H54 (cell line): ENCODE results near the gene ME3.
"Not testable (repeated sequence)": the region's sequence is repeated elsewhere in the genome, so short reads cannot be mapped to it uniquely, and the experiment has no call there.

Source experiments
- DNase-seq: peaks from one replicate; pipeline ENCODE4 v3.0.0; 2011; ENCODE audit warnings: low spot score, mixed read lengths; ENCODE audit not compliant: insufficient read length
- FAIRE-seq: peaks from 3 replicates; lab custom pipeline; 2011; peaks lifted over from hg19 to GRCh38; lab: Jason Lieb, UNC
- POLR2A ChIP-seq: IDR thresholded peaks from 2 replicates; pipeline ENCODE4 v1.6.1; 2011; ENCODE audit warnings: low read depth, mild to moderate bottlenecking, low read length

The ME3 gene

DNA sequence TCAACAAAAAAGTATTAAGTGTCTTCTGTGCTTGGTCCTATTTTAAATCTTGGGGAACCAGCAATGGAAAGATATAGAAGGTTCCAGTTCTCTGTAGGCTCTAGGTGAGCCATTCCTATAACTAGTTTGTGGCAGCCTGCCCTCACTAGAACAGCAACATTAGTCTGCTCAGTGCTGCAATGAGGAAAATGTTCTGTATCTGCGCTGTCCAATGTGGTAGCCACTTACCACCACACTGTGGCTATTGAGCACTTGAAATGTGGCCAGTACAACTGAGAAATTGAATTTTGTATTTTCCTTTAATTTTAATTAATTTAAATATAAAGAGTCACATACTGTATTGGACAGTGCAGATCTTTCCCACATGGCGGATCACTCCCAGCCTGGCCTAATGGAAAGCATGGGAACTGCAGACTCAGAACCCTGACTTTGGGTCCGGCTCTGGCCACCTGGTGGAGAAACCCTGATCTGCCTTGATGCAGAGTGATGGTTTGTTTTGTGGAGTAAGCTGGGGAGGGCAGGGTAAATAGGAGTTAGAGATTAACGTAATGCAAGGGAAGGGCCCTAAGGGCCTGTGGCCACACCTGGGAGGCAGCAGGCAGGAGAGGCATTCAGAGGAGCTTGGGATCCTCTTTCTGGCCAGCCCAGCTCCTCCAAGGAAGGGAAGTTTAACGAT, 101.0 kb downstream of the ME3 start:
- TF ChIP-seq POLR2A: no peak
- DNase-seq (no peak), FAIRE-seq (no peak)

- DNase-seq: no peak
- no peak for FAIRE-seq
- no peak for TF ChIP-seq POLR2A
Measured at GRCh38 chr11:86570451-86570850, 102.0 kb downstream of the ME3 start.

GRCh38 chr11:86570020-86570419, 102.4 kb downstream of the ME3 start:
- DNase-seq: no peak
- FAIRE-seq: peak; percentile 64
- no peak for TF ChIP-seq POLR2A

DNA sequence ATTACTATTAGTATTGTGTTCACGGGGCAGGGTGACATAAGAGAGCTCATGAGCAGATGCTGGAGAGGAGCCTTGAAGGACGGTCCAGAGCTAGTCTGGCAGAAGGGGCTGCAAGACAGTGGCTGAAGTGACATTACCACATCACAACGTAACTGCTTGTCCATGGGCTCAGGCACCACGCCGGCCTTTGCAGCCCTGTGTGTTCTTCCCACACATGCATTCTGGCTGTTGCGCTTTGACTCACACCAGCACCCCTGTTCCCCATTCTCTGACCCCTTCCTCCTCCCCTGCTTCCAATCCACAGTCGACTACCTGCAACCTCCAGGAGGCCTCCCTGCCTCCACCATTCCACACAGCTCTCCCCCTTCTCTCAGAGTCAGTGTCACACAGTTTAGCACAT, 103.3 kb downstream of the ME3 start:
- no peak for FAIRE-seq
- no peak for DNase-seq

GRCh38 chr11:86565801-86566312, 106.6 kb downstream of the ME3 start:
- TF ChIP-seq POLR2A: no peak
- FAIRE-seq: no peak

More for the DNA sequence above, 103.3 kb downstream of the ME3 start:
- TF ChIP-seq POLR2A: no peak

GRCh38 chr11:86565388-86565787, 107.0 kb downstream of the ME3 start:
- no peak for DNase-seq
- FAIRE-seq: no peak
- TF ChIP-seq POLR2A: no peak

More at GRCh38 chr11:86565801-86566312, 106.6 kb downstream of the ME3 start:
- DNase-seq: no peak

- DNase-seq, FAIRE-seq: not testable (repeated sequence)
Measured at GRCh38 chr11:86562842-86563241, 109.6 kb downstream of the ME3 start.

DNA sequence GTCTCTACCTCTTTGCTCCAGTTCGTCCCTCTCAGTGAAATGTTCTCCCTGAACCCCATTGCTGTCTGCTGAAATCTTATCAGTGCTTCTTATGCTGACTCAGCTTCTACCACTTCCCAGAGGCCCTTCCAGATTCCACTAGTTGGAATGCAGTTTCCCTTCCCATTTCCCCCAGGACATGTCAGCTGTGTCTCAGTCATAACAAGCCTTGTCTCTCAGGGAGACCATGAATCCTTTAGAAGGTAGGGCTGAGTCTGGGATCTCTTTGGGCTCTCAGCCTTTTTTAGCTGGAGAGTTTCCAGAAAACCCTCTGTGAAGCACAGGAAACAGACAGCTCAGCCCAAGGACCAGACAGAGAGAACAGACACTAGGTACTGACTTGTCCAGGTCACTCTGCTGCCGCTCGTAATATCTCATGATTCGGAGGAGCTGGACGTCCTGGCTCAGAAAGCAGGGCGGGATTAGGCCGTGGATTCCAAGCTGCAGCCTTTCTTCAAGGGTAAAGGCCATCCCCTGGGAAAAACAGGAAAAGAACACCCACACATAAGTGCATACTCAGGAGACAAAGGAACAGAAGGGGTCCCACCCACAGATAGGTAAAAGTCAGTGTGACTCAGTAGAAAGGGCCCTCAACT, 113.0 kb downstream of the ME3 start:
- TF ChIP-seq POLR2A: no peak
- DNase-seq: no peak
- no peak for FAIRE-seq

GRCh38 chr11:86558841-86559240, 113.6 kb downstream of the ME3 start:
- no peak for FAIRE-seq
- no peak for DNase-seq

GRCh38 chr11:86558207-86558606, 114.2 kb downstream of the ME3 start:
- TF ChIP-seq POLR2A: no peak
- DNase-seq (no peak), FAIRE-seq (no peak)

More at GRCh38 chr11:86558841-86559240, 113.6 kb downstream of the ME3 start:
- TF ChIP-seq POLR2A: no peak

DNA sequence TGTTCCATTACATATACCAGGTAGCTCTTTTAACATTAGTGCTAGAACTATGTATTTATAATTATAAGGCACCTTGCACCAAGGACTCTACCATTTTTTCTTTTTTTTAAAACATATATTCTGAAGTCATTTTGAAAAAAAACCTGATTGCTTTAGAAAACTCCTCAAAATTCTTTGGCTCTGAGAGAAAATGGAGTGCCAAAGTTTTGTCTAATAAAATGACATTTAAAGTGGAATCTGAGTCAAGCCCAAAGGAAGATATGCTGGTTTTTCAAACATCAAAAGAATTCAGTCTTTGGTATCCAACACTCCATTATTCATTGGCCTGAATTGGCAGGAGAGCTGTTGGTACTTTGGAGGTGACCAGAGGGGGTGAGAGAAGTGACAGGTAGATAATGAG, 116.5 kb downstream of the ME3 start:
- FAIRE-seq (no peak), DNase-seq (no peak)
- no peak for TF ChIP-seq POLR2A

DNA sequence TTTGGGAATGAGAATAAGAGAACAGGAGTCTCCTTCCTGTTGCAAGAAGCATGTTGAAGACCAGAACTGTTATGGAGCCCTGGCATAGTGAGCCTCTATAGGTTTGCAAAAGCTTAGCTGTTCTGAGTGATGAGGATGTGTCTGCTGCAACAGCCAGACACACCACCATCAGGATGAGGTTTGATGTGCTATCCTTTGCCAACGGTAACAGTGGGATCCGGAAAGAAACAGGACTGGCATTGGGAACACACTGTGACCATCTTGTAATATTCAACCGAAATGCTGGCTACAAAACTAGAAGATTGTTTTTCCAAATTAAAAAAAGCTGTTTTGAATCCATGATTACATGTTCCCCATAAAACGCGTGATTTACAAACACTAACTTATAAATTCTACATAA, 117.0 kb downstream of the ME3 start:
- DNase-seq (no peak), FAIRE-seq (no peak)
- TF ChIP-seq POLR2A: no peak

GRCh38 chr11:86553265-86553664, 119.2 kb downstream of the ME3 start:
- no peak for TF ChIP-seq POLR2A
- DNase-seq (no peak), FAIRE-seq (no peak)

DNA sequence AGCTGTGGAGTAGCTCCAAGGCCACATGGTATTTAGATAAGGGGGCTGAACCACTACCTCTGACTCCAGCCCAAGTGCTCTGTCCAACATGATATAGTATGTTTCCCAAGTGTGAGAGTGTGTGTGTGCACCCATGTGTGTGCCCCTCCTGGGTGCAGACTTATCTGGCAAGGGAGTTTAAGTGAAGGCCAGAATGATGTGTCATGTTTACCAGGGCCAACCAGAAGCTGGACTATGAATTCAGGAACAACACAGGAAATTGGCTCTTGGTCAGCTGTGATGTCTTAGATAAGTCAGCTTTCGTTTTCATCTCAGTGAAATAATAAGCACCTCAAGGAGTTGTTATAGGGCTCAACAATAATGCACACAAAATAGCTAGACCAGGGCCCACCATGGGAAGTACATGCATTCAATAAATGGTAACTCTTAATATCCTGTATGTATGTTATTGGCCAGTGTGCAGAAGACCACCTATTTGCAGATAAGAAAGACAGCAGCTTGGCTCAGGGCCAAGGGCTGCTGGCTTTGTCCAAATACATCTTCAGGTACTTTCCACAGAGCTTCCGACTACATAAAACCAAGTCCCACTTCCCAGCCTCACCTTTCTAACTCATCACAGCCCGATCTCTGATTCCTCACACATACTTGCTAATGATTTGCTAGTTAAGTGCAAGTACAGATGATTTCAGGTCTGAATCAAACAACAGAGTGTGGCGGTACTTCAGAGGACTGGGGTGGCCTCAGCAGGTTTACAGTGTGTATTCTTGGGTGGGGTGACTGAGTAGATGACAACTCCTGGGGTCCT, 120.9 kb downstream of the ME3 start:
- FAIRE-seq: peak; percentile 81
- no peak for TF ChIP-seq POLR2A
- peak; percentile 52 for DNase-seq
